Measurements from ENCODE around the gene MB21D2.

GRCh38 chr3:192778508-192778907, 139.1 kb downstream of the MB21D2 start:
- no peak for TF ChIP-seq CTCF (conservative IDR thresholded peaks at IDR 0.05; ENCODE audit: low read depth, low read length)
- no peak for TF ChIP-seq EZH2 (IDR thresholded peaks at IDR 0.05; ENCODE audit: low read length, unreplicated experiment)
